OCI-LY7 (cell line): ENCODE measurements around the gene NPIPB2. TPM values are rescaled to one million over a fixed set of nuclear protein-coding genes. Genes with fewer than 3 reads are reported as not detected.
A peak's percentile ranks its signal among the peaks of the same experiment; 100 is the strongest.
"Not testable (repeated sequence)": the region's sequence is repeated elsewhere in the genome, so short reads cannot be mapped to it uniquely, and the experiment has no call there.

ENCODE experiments used
- BruUV-seq: library from RNA; stranded (reverse); fragments of 400-500 nt; replicated peaks from 2 replicates; lab custom pipeline; 2021; lab: Mats Ljungman, UMichigan
- CTCF ChIA-PET: fragments of 300-600 bp; sonication (Branson Sonifier 250); formaldehyde crosslinking; loops from one replicate; lab custom pipeline; 2022; ENCODE audit warnings: antibody characterized with exemption; ENCODE audit not compliant: unreplicated experiment; lab: Charles Lee
- POLR2A ChIA-PET: fragments of 300-600 bp; sonication (Branson Sonifier 250); formaldehyde crosslinking; loops from one replicate; lab custom pipeline; 2022; ENCODE audit warnings: antibody characterized with exemption; lab: Charles Lee
- DNase-seq: peaks from one replicate; pipeline ENCODE4 v3.0.0-alpha.2; 2015; ENCODE audit warnings: low spot score
- H2AFZ ChIP-seq: fragments of 200-600 bp; sonication (generic), shearing (Covaris generic); 2 replicates; pipeline ENCODE4 v1.6.1; 2014; ENCODE audit warnings: mild to moderate bottlenecking, antibody characterized with exemption, low read length, moderate library complexity
- H3K27ac ChIP-seq: fragments of 200-600 bp; sonication (generic); 2 replicates; pipeline ENCODE4 v1.5.1; 2014; ENCODE audit warnings: mixed run types, low read depth, mild to moderate bottlenecking, moderate library complexity, low read length, inconsistent platforms; ENCODE audit not compliant: poor library complexity, severe bottlenecking
- H3K36me3 ChIP-seq: fragments of 200-600 bp; sonication (generic); 2 replicates; pipeline ENCODE4 v1.6.1; 2014; ENCODE audit warnings: mild to moderate bottlenecking, antibody characterized with exemption, low read length, moderate library complexity, mixed read lengths; ENCODE audit not compliant: insufficient read depth
- H3K4me1 ChIP-seq: fragments of 200-600 bp; sonication (generic); 2 replicates; pipeline ENCODE4 v1.5.1; 2014; ENCODE audit warnings: mild to moderate bottlenecking, low read length; ENCODE audit not compliant: insufficient read depth, poor library complexity, severe bottlenecking
- H3K4me2 ChIP-seq: fragments of 200-600 bp; sonication (generic); 2 replicates; pipeline ENCODE4 v1.6.1; 2014; ENCODE audit warnings: mild to moderate bottlenecking, low read length
- H3K4me3 ChIP-seq: fragments of 200-600 bp; sonication (generic); 2 replicates; pipeline ENCODE4 v1.5.1; 2014; ENCODE audit warnings: mild to moderate bottlenecking, low read depth, low read length; ENCODE audit not compliant: poor library complexity, severe bottlenecking
- H3K79me2 ChIP-seq: fragments of 200-600 bp; sonication (generic); 2 replicates; pipeline ENCODE4 v1.6.1; 2016; ENCODE audit warnings: low read depth, mild to moderate bottlenecking, low read length, moderate library complexity, mixed read lengths; ENCODE audit not compliant: insufficient read depth
- H3K9me2 ChIP-seq: fragments of 200-600 bp; sonication (generic); 2 replicates; pipeline ENCODE4 v1.6.1; 2016; ENCODE audit warnings: mild to moderate bottlenecking, low read length, mixed read lengths; ENCODE audit not compliant: insufficient read depth
- H3K9me3 ChIP-seq: fragments of 200-600 bp; sonication (generic); 2 replicates; pipeline ENCODE4 v1.6.1; 2014; ENCODE audit warnings: mild to moderate bottlenecking, mixed run types, low read length, mixed read lengths
- H4K20me1 ChIP-seq: fragments of 200-600 bp; sonication (generic); 2 replicates; pipeline ENCODE4 v1.6.1; 2014; ENCODE audit warnings: mild to moderate bottlenecking, antibody characterized with exemption, low read length, moderate library complexity, mixed read lengths; ENCODE audit not compliant: insufficient read depth
- CTCF ChIP-seq: fragments of 200-600 bp; sonication (generic); conservative IDR thresholded peaks from 2 replicates; pipeline ENCODE4 v1.5.1; 2014; ENCODE audit warnings: mild to moderate bottlenecking, antibody characterized with exemption, low read length, moderate library complexity, mixed read lengths
- EZH2phosphoT487 ChIP-seq: fragments of 200-600 bp; sonication (generic); IDR thresholded peaks from 2 replicates; pipeline ENCODE4 v1.6.1; 2018; ENCODE audit warnings: low read depth, borderline replicate concordance, mild to moderate bottlenecking, mixed run types, antibody characterized with exemption, low read length, moderate library complexity, mixed read lengths
- intact Hi-C: fragments of 100-400 bp; cut with micrococcal nuclease; formaldehyde crosslinking; loops from one replicate; pipeline ENCODE4 v1.10.0; 2022; ENCODE audit not compliant: unreplicated experiment
- total RNA-seq, 2 experiments: library from RNA; depleted of rRNA in 1 of 2; stranded (reverse); fragments of >200 nt in 1 of 2; shearing (Covaris generic) in 1 of 2; gene quantifications; 2 replicates each; pipeline ENCODE4 v1.2.3, GENCODE V29; 2014 to 2022

NPIPB2 gene
- total RNA-seq, 2 experiments from 2014 or later: 7.5 to 35.9 TPM

- BruUV-seq: no TSS peak
- intact Hi-C loops: no loop called here
- Histone ChIP-seq H2AFZ (no peak overlapping the region), H3K9me2 (no peaks in the 10 kb centered on the region), H3K79me2 (peaks cover 18% of the 10 kb centered on the region; the same call in 1 of the 2 replicates), H3K9me3 (no peaks in the 10 kb centered on the region), H3K4me1 (peaks cover 35% of the 10 kb centered on the region), H3K36me3 (peaks cover 16% of the 10 kb centered on the region; the same call in 1 of the 2 replicates), H3K4me2 (no peak overlapping the region), H3K27ac (no peak overlapping the region), H4K20me1 (no peaks in the 10 kb centered on the region), H3K4me3 (no peak overlapping the region)
- ChIA-PET CTCF (no interaction called here), POLR2A (interaction anchor here (0.6 to 0.7 kb wide), 4 partner anchors 10 to 116 kb away, joined by 3 to 5 read pairs (median 4); no protein-coding TSS in a partner anchor)
- no peak for DNase-seq
- no peak for TF ChIP-seq CTCF
- TF ChIP-seq EZH2phosphoT487: no peak
These were observed 31.2 kb upstream of the NPIPB2 start for GRCh38 chr16:11973070-11973469.

GRCh38 chr16:11972128-11972527, 30.3 kb upstream of the NPIPB2 start:
- DNase-seq: no peak
- Histone ChIP-seq H3K9me2 (no peaks in the 10 kb centered on the region), H3K36me3 (peaks cover 24% of the 10 kb centered on the region; the same call in 1 of the 2 replicates), H3K9me3 (no peaks in the 10 kb centered on the region), H3K4me2 (no peak overlapping the region), H3K4me1 (peaks cover 36% of the 10 kb centered on the region), H3K4me3 (no peak overlapping the region), H2AFZ (no peak overlapping the region), H3K27ac (no peak overlapping the region), H3K79me2 (peaks cover 13% of the 10 kb centered on the region; the same call in 1 of the 2 replicates), H4K20me1 (no peaks in the 10 kb centered on the region)
- ChIA-PET POLR2A (interaction anchor here (0.7 kb wide), 2 partner anchors 13 to 95 kb away, joined by 3 read pairs; no protein-coding TSS in a partner anchor), CTCF (interaction anchor here (0.6 kb wide), 1 partner anchor 52 kb away, joined by 3 read pairs; no protein-coding TSS in a partner anchor)
- TF ChIP-seq CTCF (peak; percentile 53), EZH2phosphoT487 (no peak)
- no TSS peak for BruUV-seq
- intact Hi-C loops: no loop called here

GRCh38 chr16:11970292-11970691, 28.4 kb upstream of the NPIPB2 start:
- peaks cover 42% of the 10 kb centered on the region for H3K4me1 ChIP-seq
- not testable (repeated sequence) for DNase-seq, H3K9me2 ChIP-seq

More at GRCh38 chr16:11970292-11970691, 28.4 kb upstream of the NPIPB2 start:
- H2AFZ ChIP-seq, H3K27ac ChIP-seq, intact Hi-C loops, POLR2A ChIA-PET, H3K9me3 ChIP-seq, H4K20me1 ChIP-seq, CTCF ChIA-PET, H3K4me3 ChIP-seq, H3K4me2 ChIP-seq, BruUV-seq, H3K79me2 ChIP-seq: not testable (repeated sequence)
- H3K36me3 ChIP-seq: peaks cover 24% of the 10 kb centered on the region; the same call in 1 of the 2 replicates
